ENCODE data around the gene SUMO3. TPM values are rescaled to one million over a fixed set of nuclear protein-coding genes. Genes with fewer than 3 reads are reported as not detected.

The SUMO3 gene
- total RNA-seq, 2 experiments from 2014 or later = 86.5 to 89.0 TPM

DNA sequence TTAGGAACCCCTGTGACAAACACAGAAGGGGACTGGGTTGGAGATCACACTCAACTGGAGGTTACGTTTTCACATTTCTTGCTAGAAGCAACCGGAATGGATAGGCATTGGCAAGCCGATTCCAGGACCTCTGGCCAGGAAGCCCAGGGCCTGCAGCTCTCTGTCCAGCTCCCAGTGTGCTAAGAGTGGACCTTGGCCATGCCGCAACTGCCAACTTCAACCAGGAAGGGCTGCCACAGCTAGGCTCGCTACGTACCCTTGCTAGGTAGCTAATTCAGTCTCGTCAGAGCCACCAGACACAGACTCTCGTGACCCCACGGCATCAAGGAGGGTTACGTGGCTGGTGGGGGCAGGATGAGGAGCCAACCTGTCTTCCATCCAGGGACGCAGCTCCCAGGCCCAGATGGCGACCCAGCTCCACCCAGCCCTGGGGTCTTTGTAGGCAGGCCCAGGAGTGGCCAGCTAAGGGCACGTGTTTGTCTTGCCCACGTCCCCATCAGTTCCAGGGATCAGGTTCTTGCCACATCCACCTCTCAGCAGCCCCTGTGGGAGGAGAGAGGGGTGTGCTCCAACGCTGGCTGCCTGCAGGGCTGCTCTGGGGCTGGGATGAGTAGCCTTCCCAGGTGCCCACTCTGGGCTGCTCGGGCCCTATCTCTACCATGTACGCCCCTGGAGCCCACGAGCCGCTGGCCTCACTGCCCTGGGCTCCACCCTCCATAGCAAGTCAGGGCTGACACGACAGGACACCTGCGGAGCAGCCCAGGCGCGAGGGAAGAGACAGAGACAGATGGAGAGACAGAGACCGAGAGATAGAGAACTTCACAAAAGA is 55.4 kb downstream of the SUMO3 start:
- no peaks in the 10 kb centered on the region for H3K27me3 Mint-ChIP-seq
- no peak for DNase-seq
- no peaks in the 10 kb centered on the region for H3K36me3 Mint-ChIP-seq (ENCODE audit: low read depth)
- no peak overlapping the region for H3K4me3 Mint-ChIP-seq
- H3K9me3 Mint-ChIP-seq = no peaks in the 10 kb centered on the region
- CTCF ChIA-PET = no interaction called here
- POLR2A ChIA-PET = no interaction called here
- peaks cover 25% of the 10 kb centered on the region for H3K4me1 Mint-ChIP-seq
- H3K27ac Mint-ChIP-seq = no peak overlapping the region

DNA sequence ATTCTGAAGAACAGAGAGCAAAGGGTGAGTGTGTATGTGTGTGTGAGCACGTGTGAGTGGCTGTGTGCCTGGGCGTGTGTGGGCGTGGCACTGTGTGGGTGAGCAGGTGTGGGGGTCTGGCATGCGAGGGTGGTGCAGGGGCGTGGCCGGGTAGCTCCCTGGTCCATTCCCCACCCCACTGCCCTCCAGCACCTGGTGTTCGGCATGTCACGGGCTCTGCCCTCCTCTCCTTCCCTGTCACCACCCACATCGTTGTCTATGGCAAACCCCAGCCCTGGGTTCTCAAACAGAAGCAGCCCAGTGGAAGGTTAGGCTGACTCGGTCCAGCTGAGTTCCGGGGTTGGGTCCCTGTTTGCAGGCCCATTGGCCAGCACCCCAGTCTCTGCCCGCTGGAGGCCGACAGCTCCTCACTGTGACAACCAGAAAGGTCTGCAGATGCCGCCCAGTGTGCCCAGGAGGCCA is 56.1 kb downstream of the SUMO3 start:
- ChIA-PET CTCF (interaction anchor here (1.1 kb wide), 1 partner anchor 24 kb away, joined by 3 read pairs; no protein-coding TSS in a partner anchor), POLR2A (no interaction called here)
- Mint-ChIP-seq H3K27me3 (no peaks in the 10 kb centered on the region), H3K4me3 (no peak overlapping the region), H3K36me3 (ENCODE audit: low read depth) (no peaks in the 10 kb centered on the region), H3K9me3 (no peaks in the 10 kb centered on the region), H3K27ac (no peak overlapping the region), H3K4me1 (peaks cover 22% of the 10 kb centered on the region)
- no peak for DNase-seq

DNA sequence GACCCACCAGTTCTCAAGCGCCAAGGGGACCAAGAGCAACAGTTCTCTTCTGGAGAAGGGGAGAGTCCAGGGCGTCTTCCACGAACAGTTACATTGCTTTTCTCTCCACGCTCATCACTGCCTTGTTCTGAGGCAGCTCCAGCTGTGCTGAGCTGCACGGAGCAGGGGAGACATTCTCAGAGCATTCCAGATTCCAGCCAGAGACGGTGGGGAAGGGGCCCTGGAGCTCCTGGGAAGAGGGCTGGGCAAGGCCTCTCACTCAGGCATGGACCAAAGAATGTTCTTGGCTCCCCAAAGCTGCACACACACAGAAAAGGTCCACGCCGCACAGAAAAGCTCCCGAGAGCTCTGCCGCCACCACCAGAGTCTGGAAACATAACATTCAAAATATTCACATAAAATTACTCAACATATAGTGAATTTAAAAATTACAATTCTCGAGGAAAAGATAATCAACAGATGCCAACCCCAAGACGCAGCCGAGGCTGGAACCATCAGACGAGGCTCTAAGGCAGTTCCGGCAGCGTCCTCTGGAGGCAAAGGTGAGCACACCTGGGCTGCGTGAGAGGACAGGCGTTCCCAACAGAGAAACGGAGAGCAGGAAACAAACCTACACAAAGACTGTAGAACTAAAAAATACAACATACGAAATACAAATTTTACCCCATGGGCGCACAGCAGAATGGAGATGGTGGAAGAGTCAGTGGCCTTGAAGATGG is 56.7 kb downstream of the SUMO3 start:
- ChIA-PET CTCF (interaction anchor here (1.1 to 1.5 kb wide), 2 partner anchors 13 to 24 kb away, joined by 3 read pairs; no protein-coding TSS in a partner anchor), POLR2A (no interaction called here)
- Mint-ChIP-seq H3K27ac (no peak overlapping the region), H3K27me3 (no peaks in the 10 kb centered on the region), H3K4me3 (no peak overlapping the region), H3K9me3 (no peaks in the 10 kb centered on the region), H3K36me3 (ENCODE audit: low read depth) (no peaks in the 10 kb centered on the region), H3K4me1 (peaks cover 16% of the 10 kb centered on the region)
- DNase-seq = no peak

DNA sequence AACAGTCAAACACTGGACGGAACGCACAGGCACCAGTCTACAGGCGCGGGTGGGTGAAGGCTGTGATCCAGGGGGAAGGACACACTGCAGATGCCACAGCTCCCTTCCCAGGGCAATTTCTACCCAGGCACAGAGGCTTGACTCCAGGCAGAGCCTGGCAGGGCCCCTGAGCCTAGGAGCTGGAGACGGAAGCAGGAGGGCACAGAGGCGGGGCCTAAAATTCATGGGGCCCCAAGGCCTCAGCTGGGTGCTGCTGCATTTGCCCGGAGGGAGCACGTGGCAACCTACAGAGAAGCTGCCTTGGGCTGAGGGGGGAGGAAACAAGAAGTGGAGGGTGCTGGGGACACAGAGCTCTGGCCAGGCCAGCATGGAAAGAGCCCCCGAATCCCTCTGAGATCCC is 57.5 kb downstream of the SUMO3 start:
- CTCF ChIA-PET = interaction anchor here (1.5 kb wide), 1 partner anchor 14 kb away, joined by 3 read pairs; no protein-coding TSS in a partner anchor
- POLR2A ChIA-PET = no interaction called here
- Mint-ChIP-seq H3K36me3 (ENCODE audit: low read depth) (no peaks in the 10 kb centered on the region), H3K4me3 (no peak overlapping the region), H3K9me3 (no peaks in the 10 kb centered on the region), H3K4me1 (peaks cover 8% of the 10 kb centered on the region), H3K27ac (no peak overlapping the region), H3K27me3 (no peaks in the 10 kb centered on the region)
- DNase-seq = no peak

DNA sequence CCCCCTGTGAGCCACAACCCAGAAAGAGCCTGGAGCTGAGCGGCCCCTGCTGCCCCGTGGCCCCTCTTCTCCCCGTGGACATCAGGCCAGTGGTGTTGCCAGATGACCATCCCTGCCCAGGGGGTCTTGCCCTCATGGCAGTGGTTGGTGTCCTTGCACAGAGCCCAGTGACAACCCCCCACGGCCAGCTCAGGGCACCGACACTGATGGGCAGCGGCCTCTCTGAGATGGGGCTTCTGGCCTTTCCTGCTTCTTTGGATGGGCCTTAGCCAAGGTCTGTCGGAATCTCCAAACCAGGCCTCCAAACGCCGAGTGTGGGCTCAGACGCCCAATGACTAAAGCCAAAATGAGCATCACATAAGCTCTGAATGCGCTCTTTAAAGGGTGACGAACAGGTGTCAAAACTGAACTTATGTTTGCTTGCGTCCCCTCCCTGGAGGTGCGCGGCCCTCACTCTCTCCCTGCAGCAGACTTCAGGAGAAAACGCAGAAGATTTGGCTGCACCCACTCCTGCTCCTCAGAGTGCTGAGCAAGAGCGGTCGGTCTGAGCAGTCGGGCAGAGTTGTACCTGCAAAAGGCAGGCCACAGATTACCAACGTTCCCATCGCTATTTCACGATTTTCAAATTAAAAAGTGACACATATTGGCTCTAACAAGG is 58.1 kb downstream of the SUMO3 start:
- Mint-ChIP-seq H3K36me3 (ENCODE audit: low read depth) (no peaks in the 10 kb centered on the region), H3K4me3 (no peak overlapping the region), H3K4me1 (peaks cover 3% of the 10 kb centered on the region), H3K9me3 (no peaks in the 10 kb centered on the region), H3K27me3 (no peaks in the 10 kb centered on the region), H3K27ac (no peak overlapping the region)
- CTCF ChIA-PET = interaction anchor here (0.6 to 1.7 kb wide), 3 partner anchors 14 to 249 kb away, joined by 3 to 4 read pairs (median 3); no protein-coding TSS in a partner anchor
- no peak for DNase-seq
- POLR2A ChIA-PET = interaction anchor here (0.6 kb wide), 1 partner anchor 1422 kb away, joined by 3 read pairs; no protein-coding TSS in a partner anchor

DNA sequence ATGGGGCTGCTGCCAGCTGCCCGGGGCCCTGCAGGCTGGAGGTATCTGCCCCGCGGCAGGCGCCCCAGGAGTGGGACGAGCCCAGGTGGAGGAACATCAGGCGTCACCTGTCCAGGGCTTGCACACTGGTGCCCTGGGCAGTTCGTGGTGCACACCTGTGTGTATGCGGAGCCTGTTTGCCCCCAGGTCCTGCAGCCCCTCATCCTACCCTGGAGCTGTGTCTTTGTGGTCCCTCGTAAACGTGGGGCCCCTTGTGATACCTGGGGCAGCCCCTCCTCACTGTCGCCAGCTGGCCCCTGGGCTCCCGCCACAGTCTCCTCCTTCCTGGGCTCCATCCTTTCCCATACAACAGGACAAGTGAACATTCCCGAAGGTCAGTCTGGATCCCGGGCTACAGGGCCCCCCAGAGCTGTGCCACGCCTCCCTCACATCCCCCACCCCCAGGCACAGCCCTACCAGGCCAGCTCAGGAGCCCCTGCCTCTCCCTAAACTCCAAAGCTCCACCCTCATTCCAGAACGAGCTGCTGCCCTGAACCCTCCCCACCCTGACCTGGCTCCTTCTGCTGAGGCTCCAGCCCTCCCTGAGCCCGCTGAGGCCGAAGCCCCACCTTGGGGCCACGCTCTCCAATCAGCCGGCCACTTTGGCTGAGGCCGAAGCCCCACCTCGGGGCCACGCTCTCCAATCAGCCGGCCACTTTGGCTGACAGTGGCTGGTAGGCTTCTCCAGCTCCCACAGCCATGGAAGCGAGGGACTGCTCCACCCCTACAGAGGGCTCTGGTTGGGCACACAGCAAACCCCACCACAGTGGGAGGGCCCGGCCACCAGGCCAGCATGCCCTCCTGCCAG is 58.9 kb downstream of the SUMO3 start:
- CTCF ChIA-PET = interaction anchor here (0.6 to 1.7 kb wide), 2 partner anchors 210 to 248 kb away, joined by 3 to 4 read pairs; no protein-coding TSS in a partner anchor

DNA sequence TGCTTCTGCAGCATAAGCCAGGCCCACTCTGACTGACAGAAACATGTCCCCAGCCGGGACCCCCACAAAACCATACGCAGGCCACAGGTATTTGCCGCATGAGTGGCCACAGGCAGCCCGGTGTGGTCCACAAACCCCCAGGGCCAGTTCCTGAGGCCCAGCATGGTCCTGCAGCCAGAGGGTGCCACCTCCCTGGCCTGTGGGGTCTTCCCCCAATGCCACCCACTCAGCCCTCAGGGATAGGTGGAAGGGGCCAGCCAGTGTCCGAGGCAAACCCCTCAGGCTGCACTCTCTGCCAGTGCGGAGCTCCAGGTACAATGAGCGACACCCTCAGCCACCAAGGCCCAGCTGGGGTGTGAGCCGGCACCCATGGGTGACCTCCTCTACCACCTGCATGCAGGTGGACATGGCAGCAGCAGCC is 59.7 kb downstream of the SUMO3 start:
- POLR2A ChIA-PET = no interaction called here
- Mint-ChIP-seq H3K9me3 (no peaks in the 10 kb centered on the region), H3K36me3 (ENCODE audit: low read depth) (no peaks in the 10 kb centered on the region), H3K4me3 (no peak overlapping the region), H3K4me1 (peaks cover 3% of the 10 kb centered on the region), H3K27me3 (no peaks in the 10 kb centered on the region), H3K27ac (no peak overlapping the region)
- CTCF ChIA-PET = interaction anchor here (1.7 kb wide), 1 partner anchor 247 kb away, joined by 4 read pairs; no protein-coding TSS in a partner anchor
- no peak for DNase-seq

More for the DNA sequence above, 58.9 kb downstream of the SUMO3 start:
- no peaks in the 10 kb centered on the region for H3K9me3 Mint-ChIP-seq
- POLR2A ChIA-PET = interaction anchor here (0.6 kb wide), 1 partner anchor 1421 kb away, joined by 3 read pairs; no protein-coding TSS in a partner anchor
- H3K36me3 Mint-ChIP-seq (ENCODE audit: low read depth) = no peaks in the 10 kb centered on the region
- DNase-seq = no peak
- H3K4me1 Mint-ChIP-seq = peaks cover 3% of the 10 kb centered on the region
- H3K27ac Mint-ChIP-seq = no peak overlapping the region
- no peaks in the 10 kb centered on the region for H3K27me3 Mint-ChIP-seq
- no peak overlapping the region for H3K4me3 Mint-ChIP-seq

DNA sequence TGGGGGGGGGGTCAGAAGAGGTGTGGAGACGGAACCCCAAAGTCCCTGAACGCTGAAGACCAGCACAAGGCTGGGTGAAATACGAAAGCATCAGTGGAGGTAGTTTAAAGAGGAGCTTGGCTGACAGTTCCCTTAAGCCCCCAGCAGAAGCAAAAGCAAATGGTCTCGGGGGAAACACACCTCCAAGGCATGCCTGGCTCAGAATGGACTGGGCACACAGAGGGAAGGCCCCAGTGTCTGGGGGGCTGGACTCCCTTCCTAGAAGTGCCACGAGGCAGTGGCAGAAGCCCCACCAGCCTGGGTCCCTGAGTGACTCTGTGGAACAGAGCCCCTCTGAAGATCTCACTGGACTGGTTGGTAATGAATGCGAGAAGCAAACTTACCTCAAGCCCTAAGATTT is 60.1 kb downstream of the SUMO3 start:
- ChIA-PET POLR2A (no interaction called here), CTCF (interaction anchor here (1.7 kb wide), 1 partner anchor 247 kb away, joined by 4 read pairs; no protein-coding TSS in a partner anchor)
- no peak for DNase-seq
- Mint-ChIP-seq H3K9me3 (no peaks in the 10 kb centered on the region), H3K27me3 (no peaks in the 10 kb centered on the region), H3K4me1 (peaks cover 3% of the 10 kb centered on the region), H3K36me3 (ENCODE audit: low read depth) (no peaks in the 10 kb centered on the region), H3K27ac (no peak overlapping the region), H3K4me3 (no peak overlapping the region)

DNA sequence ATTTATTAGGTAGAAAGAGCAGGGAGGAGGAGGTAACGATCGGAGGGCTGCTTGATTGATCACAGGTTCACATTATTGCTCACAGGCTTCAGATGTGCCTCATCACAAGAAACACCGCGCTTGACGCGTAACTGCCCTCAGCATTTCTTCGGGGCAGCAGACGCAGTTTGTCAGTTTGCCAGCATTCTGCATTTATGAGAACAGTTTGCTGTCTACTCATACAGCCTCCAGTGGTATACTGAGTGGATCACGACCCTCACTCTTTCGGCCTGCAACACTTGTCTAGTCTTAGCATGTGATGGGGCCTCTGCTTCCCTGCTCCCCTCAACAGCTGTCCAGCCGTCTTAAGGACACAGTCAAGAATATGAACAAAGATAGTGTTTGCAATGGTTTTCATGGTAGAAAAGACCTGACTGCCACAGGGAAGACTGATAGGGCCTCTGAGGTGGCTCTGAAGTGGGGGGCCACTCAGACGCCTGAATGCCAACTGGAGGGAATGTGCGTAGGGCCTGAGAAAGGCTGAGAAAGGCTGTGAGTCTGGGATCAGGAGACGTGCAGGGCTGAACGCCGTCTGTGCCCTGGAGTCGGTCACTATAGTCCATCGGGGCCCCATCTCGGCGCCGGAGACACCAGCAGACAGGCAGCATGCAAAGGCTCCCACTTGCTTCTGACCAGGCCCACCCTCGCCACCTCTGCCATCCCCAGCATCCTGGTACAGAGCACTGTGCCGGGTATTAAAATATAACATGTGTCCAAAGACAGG is 61.3 kb downstream of the SUMO3 start:
- Mint-ChIP-seq H3K9me3 (no peaks in the 10 kb centered on the region), H3K27ac (no peak overlapping the region), H3K4me1 (peaks cover 3% of the 10 kb centered on the region), H3K36me3 (ENCODE audit: low read depth) (no peaks in the 10 kb centered on the region), H3K4me3 (no peak overlapping the region), H3K27me3 (no peaks in the 10 kb centered on the region)
- no peak for DNase-seq
- ChIA-PET CTCF (no interaction called here), POLR2A (no interaction called here)

Measured in activated CD4-positive, alpha-beta memory T cell treated with anti-CD3 and anti-CD28 coated beads, Interleukin-2, amount 10 ng/mL, durations not matched to agents 7 days and 5 days (primary cell).